Measurements from ENCODE around the gene PRKX. TPM values are rescaled to one million over a fixed set of nuclear protein-coding genes. Genes with fewer than 3 reads are reported as not detected.
"Not testable (repeated sequence)": the region's sequence is repeated elsewhere in the genome, so short reads cannot be mapped to it uniquely, and the experiment has no call there.

PRKX gene
- total and polyA plus RNA-seq, 5 donors: 1.6 to 6.4 (median 4.3) TPM

DNA sequence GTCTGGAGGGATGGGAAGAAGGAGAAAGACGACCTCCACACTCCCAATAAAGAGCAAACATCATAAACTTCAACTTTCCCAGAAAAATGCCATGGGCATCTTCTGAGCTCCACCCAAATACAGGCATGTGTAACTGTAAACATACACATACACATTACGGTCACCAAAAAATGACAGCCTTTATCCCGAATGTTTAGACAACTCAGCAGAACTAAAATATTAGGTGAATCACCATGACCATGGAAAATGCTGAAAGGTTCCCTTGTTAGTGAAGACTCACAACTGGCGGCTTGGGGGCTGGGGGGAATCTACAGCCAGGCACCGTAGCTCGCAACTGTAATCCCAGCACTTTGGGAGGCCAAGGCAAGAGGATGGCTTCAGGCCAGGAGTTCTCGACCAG, 33.0 kb downstream of the PRKX start:
- Histone ChIP-seq H3K9me3 (ENCODE audit: control insufficient read depth, low read length) (no peaks in the 10 kb centered on the region), H3K4me1 (ENCODE audit: control insufficient read depth, insufficient read depth, low read length) (no peaks in the 10 kb centered on the region), H3K4me3 (ENCODE audit: low read length) (no peak overlapping the region), H3K27me3 (ENCODE audit: control insufficient read depth, insufficient read depth) (no peaks in the 10 kb centered on the region), H3K27ac (ENCODE audit: low read length) (no peak overlapping the region)
- intact Hi-C loops (cut with DNase I): no loop called here
- no peak for ATAC-seq
- 94% methylated on average over 7 of the region's 7 CpGs for WGBS
- DNase-seq: no peak

DNA sequence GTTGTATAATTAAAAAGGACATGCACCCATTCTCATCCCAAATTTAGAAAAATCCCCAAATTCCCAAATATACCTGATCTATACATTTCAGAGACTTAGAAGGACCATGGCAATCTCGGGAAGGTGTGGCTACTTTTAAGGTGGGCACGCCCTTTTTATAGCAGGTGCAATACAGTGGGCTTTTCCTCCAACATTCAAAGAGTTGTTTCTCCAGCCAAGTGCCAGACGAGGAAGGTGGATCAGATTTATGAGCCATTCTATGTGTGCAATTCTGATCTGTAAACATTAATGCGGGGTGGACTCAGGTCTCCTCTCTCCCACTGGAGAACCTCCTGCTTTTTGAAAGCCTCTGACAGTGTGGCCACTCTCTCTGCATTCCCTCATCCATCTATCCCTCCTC, 33.8 kb downstream of the PRKX start:
- ATAC-seq (no peak), DNase-seq (no peak)
- no peaks in the 10 kb centered on the region for H3K4me1 ChIP-seq (ENCODE audit: control insufficient read depth, insufficient read depth, low read length)
- intact Hi-C loops (cut with DNase I): no loop called here
- H3K4me3 ChIP-seq (ENCODE audit: low read length): no peak overlapping the region
- H3K27ac ChIP-seq (ENCODE audit: low read length): no peak overlapping the region
- 92% methylated on average over 4 of the region's 4 CpGs for WGBS
- H3K9me3 ChIP-seq (ENCODE audit: control insufficient read depth, low read length): no peaks in the 10 kb centered on the region
- no peaks in the 10 kb centered on the region for H3K27me3 ChIP-seq (ENCODE audit: control insufficient read depth, insufficient read depth)

DNA sequence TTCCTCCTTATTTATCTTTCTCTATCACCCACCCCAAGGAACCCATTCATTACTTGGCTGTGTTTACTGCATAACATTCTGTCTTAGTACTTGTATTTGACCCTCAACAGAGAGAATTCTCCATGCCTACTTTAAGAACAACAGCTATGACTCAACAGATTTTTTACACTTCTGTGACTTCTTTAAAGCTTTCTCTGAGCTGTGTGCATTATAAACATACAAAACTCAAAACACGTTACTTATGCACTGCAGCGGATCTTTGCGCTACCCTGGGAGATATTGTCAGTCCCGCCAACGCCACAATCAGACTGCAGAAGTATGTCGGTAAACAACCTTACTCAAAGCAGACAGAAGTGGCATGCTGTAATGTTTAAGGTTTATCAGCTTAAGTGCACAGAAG, 35.1 kb downstream of the PRKX start:
- no peak overlapping the region for H3K27ac ChIP-seq (ENCODE audit: low read length)
- no peaks in the 10 kb centered on the region for H3K9me3 ChIP-seq (ENCODE audit: control insufficient read depth, low read length)
- H3K27me3 ChIP-seq (ENCODE audit: control insufficient read depth, insufficient read depth): no peaks in the 10 kb centered on the region
- WGBS: 62% methylated on average over 6 of the region's 6 CpGs
- no peak overlapping the region for H3K4me3 ChIP-seq (ENCODE audit: low read length)
- DNase-seq (no peak), ATAC-seq (no peak)
- H3K4me1 ChIP-seq (ENCODE audit: control insufficient read depth, insufficient read depth, low read length): no peaks in the 10 kb centered on the region
- intact Hi-C loops (cut with DNase I): no loop called here

DNA sequence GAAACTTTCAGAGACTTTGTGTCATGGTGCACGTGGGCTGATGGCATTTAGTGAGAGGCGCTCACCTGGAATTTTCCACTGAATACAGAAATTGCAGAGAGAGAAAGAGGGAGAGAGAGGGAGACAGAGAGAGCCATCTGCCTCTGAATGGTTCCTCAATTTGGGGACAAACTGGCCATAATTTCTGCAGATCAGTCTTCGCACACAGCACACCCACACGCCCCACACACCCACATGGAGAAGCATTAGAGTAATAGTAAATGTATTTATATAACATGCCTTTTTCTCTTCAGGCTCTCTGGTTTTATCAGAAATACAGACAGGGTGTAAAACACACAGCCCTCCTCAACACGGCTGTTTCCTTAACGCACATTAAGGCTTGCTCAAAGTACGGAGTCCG, 38.6 kb downstream of the PRKX start:
- Histone ChIP-seq H3K27me3 (ENCODE audit: control insufficient read depth, insufficient read depth) (no peaks in the 10 kb centered on the region), H3K9me3 (ENCODE audit: control insufficient read depth, low read length) (no peaks in the 10 kb centered on the region), H3K4me1 (ENCODE audit: control insufficient read depth, insufficient read depth, low read length) (no peaks in the 10 kb centered on the region), H3K27ac (ENCODE audit: low read length) (no peak overlapping the region), H3K4me3 (ENCODE audit: low read length) (no peak overlapping the region)
- intact Hi-C loops (cut with DNase I): no loop called here
- ATAC-seq: no peak
- WGBS: 98% methylated on average over 8 of the region's 8 CpGs
- no peak for DNase-seq

DNA sequence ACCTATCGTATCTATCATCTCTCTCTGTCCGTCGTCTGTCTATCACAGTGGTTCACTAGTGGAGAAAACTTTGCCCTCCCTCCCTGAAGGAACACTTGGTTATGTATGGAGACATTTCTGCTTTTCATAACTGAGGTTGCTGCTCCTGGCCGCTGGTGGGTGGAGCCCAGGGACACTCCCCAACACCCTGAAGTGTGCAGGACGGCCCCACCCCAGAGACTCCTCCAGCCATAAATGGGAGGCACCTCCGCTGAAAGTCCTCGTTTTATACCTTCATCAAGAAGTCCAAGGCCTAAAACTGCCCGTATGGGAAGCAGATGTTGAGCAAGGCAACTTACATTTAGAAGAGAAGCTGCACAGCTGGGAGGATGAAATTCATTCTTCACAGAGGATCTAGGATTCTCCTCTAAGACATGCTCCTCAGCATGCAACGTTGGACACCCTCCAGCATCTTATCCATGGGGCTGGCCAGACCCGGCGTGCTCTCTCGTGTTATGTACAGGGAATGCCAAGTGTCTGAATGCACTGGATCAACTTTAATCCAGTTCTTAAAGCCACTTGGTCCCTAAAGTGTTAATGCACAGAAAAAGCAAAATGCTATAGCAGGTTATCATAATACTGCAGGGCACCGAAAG, 43.5 kb downstream of the PRKX start:
- DNase-seq (no peak), ATAC-seq (no peak)
- no peak overlapping the region for H3K4me3 ChIP-seq (ENCODE audit: low read length)
- no peaks in the 10 kb centered on the region for H3K4me1 ChIP-seq (ENCODE audit: control insufficient read depth, insufficient read depth, low read length)
- no peaks in the 10 kb centered on the region for H3K27me3 ChIP-seq (ENCODE audit: control insufficient read depth, insufficient read depth)
- H3K27ac ChIP-seq (ENCODE audit: low read length): no peak overlapping the region
- intact Hi-C loops (cut with DNase I): no loop called here
- 78% methylated on average over 13 of the region's 13 CpGs for WGBS
- no peaks in the 10 kb centered on the region for H3K9me3 ChIP-seq (ENCODE audit: control insufficient read depth, low read length)

DNA sequence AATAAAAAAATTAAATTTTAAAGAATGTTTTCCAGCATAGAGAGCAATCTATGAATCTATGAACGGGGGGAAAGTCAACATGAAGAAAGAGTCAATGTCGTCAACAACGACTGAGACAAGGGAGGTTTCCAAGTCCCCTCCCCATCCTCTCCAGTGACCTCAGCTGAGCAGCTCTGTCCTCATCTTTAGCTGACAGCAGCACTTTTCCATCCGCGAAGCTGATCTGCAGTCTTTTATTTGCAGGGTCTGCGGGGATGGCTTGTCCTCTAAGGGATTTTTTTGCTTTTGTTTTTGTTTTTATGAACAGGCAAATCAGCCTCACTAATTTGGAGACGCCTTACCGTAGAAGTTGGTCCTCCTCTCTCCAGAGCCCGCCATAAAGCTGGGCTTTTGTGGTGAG, 46.5 kb downstream of the PRKX start:
- Histone ChIP-seq H3K4me3 (ENCODE audit: low read length) (no peak overlapping the region), H3K4me1 (ENCODE audit: control insufficient read depth, insufficient read depth, low read length) (no peaks in the 10 kb centered on the region), H3K27me3 (ENCODE audit: control insufficient read depth, insufficient read depth) (no peaks in the 10 kb centered on the region), H3K9me3 (ENCODE audit: control insufficient read depth, low read length) (no peaks in the 10 kb centered on the region), H3K27ac (ENCODE audit: low read length) (no peak overlapping the region)
- WGBS: 81% methylated on average over 9 of the region's 9 CpGs
- intact Hi-C loops (cut with DNase I): no loop called here
- no peak for ATAC-seq
- DNase-seq: no peak

DNA sequence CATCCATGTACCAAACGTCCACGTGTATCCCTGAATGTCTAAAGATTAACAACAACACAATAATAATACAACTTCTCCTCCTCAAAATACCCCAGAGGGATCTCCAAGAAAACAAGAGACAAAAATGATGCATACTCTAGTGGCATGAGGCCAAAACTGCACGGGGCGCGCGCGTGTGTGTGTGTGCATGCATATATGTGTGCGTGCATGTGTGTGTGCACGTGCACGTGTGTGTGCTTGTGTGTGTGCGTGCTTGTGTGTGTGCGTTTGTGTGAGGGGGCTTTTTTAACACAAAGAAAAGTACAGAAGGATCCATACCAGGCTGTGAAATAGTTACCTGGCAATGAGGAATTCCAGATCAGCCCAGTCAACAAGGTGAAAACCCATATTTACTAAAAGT, 48.5 kb downstream of the PRKX start:
- H3K9me3 ChIP-seq (ENCODE audit: control insufficient read depth, low read length): no peaks in the 10 kb centered on the region
- DNase-seq: no peak
- ATAC-seq: no peak
- H3K27ac ChIP-seq (ENCODE audit: low read length): no peak overlapping the region
- intact Hi-C loops (cut with DNase I): no loop called here
- H3K27me3 ChIP-seq (ENCODE audit: control insufficient read depth, insufficient read depth): no peaks in the 10 kb centered on the region
- H3K4me1 ChIP-seq (ENCODE audit: control insufficient read depth, insufficient read depth, low read length): no peaks in the 10 kb centered on the region
- no peak overlapping the region for H3K4me3 ChIP-seq (ENCODE audit: low read length)
- WGBS: 94% methylated on average over 12 of the region's 12 CpGs

DNA sequence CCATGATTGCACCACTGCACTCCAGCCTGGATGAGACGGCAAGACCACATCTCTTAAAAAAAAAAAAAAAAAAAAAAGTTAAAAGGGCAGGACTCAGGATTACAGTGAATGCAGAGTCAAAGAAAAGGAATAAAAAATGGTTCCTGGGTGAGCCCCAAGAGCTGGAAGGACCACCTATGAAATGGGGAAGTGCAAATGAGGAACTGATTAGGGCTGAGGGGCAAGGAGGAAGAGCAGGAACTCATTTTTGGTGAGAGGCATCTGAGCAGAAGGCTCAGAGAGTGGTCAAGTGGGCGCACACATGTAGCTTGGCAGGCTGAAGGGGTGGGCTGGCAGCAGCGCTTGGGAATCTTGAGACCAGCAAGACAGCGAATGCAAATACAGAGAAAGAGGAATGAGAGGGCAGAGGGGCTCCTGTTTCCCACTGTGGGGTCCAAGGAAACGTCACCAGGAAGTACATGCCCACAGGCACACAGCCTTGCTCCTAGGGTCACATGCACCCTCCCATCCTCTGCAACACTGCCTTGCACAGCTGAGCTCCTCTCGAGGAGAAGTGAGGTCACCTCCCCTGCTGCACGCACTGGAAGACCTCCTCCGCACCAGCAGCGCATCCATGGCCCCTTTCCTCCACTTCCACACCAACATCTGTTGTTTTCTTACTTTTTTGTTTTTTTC, 49.7 kb downstream of the PRKX start:
- H3K4me1 ChIP-seq (ENCODE audit: control insufficient read depth, insufficient read depth, low read length); H3K4me3 ChIP-seq (ENCODE audit: low read length); H3K27ac ChIP-seq (ENCODE audit: low read length); H3K9me3 ChIP-seq (ENCODE audit: control insufficient read depth, low read length); DNase-seq; H3K27me3 ChIP-seq (ENCODE audit: control insufficient read depth, insufficient read depth); intact Hi-C loops (cut with DNase I): not testable (repeated sequence)
- WGBS: 71% methylated on average over 9 of the region's 9 CpGs
- ATAC-seq: peak in 1 of 2 donors; percentile 61

DNA sequence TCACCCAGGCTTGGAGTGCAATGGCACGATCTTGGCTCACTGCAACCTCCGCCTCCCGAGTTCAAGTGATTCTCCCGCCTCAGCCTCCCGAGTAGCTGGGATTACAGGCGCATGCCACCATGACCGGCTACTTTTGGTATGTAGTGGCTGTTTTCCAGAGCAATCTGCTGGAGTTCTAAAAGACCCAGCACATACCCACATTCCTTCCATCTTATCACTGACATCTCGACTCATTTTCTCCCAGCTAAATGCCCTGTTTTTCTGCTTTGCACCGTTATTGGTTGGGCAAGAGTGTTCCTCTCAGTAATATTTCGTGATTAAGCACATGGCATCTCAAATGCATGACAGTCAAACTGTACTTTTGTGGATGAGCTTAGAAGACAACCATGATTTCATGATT, 53.7 kb downstream of the PRKX start:
- Histone ChIP-seq H3K27me3 (ENCODE audit: control insufficient read depth, insufficient read depth) (no peaks in the 10 kb centered on the region), H3K9me3 (ENCODE audit: control insufficient read depth, low read length) (no peaks in the 10 kb centered on the region), H3K27ac (ENCODE audit: low read length) (no peak overlapping the region), H3K4me3 (ENCODE audit: low read length) (no peak overlapping the region), H3K4me1 (ENCODE audit: control insufficient read depth, insufficient read depth, low read length) (no peaks in the 10 kb centered on the region)
- 72% methylated on average over 10 of the region's 10 CpGs for WGBS
- intact Hi-C loops (cut with DNase I): loop anchor here in 1 of 4 donors (10.0 kb wide), 1 partner anchor 145 kb away; no protein-coding TSS in a partner anchor
- ATAC-seq (no peak), DNase-seq (no peak)

DNA sequence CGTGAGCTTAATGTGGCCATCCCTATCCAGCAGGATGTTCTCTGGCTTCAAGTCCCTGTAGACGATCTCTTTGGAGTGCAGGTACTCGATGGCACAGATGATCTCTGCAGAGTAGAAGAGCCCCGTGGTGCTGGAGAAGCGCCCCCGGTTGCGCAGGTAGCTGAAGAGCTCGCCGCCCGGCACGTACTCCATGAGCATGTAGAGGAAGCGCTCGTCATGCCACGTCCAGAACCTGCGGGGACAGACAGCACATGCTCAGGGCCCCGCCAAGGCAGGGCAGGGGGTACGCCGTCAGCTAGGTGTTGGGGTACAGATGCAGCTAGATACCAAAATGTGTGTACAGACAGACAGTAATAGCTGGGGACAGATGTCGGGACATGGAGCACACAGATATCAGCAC, 58.3 kb downstream of the PRKX start:
- H3K4me1 ChIP-seq (ENCODE audit: control insufficient read depth, insufficient read depth, low read length): no peaks in the 10 kb centered on the region
- H3K9me3 ChIP-seq (ENCODE audit: control insufficient read depth, low read length): no peaks in the 10 kb centered on the region
- no peaks in the 10 kb centered on the region for H3K27me3 ChIP-seq (ENCODE audit: control insufficient read depth, insufficient read depth)
- H3K4me3 ChIP-seq (ENCODE audit: low read length): no peak overlapping the region
- DNase-seq (no peak), ATAC-seq (no peak)
- 95% methylated on average over 19 of the region's 19 CpGs for WGBS
- H3K27ac ChIP-seq (ENCODE audit: low read length): no peak overlapping the region
- intact Hi-C loops (cut with DNase I): loop anchor here in 1 of 4 donors (10.0 kb wide), 1 partner anchor 150 kb away; no protein-coding TSS in a partner anchor

DNA sequence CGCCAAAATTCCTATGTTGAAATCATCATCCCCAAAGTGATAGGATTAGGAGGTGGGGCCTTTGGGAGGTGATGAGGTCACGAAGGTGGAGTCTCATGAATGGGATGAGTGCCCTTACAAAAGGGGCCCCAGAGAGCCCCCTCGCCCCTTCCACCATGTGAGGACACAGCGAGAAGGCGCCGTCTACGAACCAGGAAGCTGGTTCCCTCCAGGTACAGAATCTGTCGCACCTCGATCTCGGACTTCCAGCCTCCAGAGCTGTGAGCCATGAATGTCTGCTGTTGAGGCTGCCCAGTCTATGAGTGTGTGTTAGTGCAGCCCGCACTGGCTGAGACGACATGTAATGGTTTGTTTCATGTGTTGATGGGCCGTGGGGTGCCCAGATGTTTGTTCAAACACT, 60.3 kb downstream of the PRKX start:
- Histone ChIP-seq H3K4me1 (ENCODE audit: control insufficient read depth, insufficient read depth, low read length) (no peaks in the 10 kb centered on the region), H3K4me3 (ENCODE audit: low read length) (no peak overlapping the region), H3K27me3 (ENCODE audit: control insufficient read depth, insufficient read depth) (no peaks in the 10 kb centered on the region), H3K9me3 (ENCODE audit: control insufficient read depth, low read length) (no peaks in the 10 kb centered on the region), H3K27ac (ENCODE audit: low read length) (no peak overlapping the region)
- ATAC-seq (no peak), DNase-seq (no peak)
- intact Hi-C loops (cut with DNase I): loop anchor here in 3 of 4 donors (5.0 to 10.0 kb wide), 2 partner anchors 152 to 159 kb away; no protein-coding TSS in a partner anchor
- 89% methylated on average over 13 of the region's 13 CpGs for WGBS

Data from right cardiac atrium (tissue), 5 donors.